ENCODE measurements around the gene DLGAP1. TPM values are rescaled to one million over a fixed set of nuclear protein-coding genes. Genes with fewer than 3 reads are reported as not detected.

The DLGAP1 gene
- total RNA-seq, 1 experiment from 2014 or later = 23.2 TPM

GRCh38 chr18:3916082-3916481, 539.0 kb downstream of the DLGAP1 start:
- H3K27ac Mint-ChIP-seq = no peak overlapping the region
- Histone ChIP-seq H3K79me1 (ENCODE audit: insufficient read depth, low read depth, low read length, poor library complexity, severe bottlenecking) (no peaks in the 10 kb centered on the region), H4K20me1 (ENCODE audit: control insufficient read depth, insufficient read depth, insufficient read length) (no peaks in the 10 kb centered on the region), H3K79me2 (ENCODE audit: insufficient read depth, low read length) (no peaks in the 10 kb centered on the region), H3K18ac (ENCODE audit: insufficient read length, low read depth, low read length) (no peak overlapping the region), H3K14ac (ENCODE audit: insufficient read depth, low read length) (no peak overlapping the region; the same call in 1 of the 2 replicates), H3K27ac (ENCODE audit: insufficient read length, low read depth, low read length) (no peak overlapping the region), H2BK12ac (ENCODE audit: insufficient read length, low read depth, low read length) (no peak overlapping the region), H3K4me2 (ENCODE audit: insufficient read depth, insufficient read length, low read length) (no peak overlapping the region), H3K9me3 (ENCODE audit: control insufficient read depth, low read depth, low read length) (no peaks in the 10 kb centered on the region), H3K56ac (ENCODE audit: insufficient read length, low read depth, low read length) (no peak overlapping the region), H3K9ac (ENCODE audit: extremely low read depth, insufficient read length, low read length) (no peak overlapping the region), H2BK20ac (ENCODE audit: low read depth, low read length, poor library complexity, severe bottlenecking) (no peak overlapping the region), H2AK5ac (ENCODE audit: insufficient read length, low read length) (no peak overlapping the region), H3K4me1 (ENCODE audit: insufficient read depth, low read length) (peaks cover 4% of the 10 kb centered on the region; the same call in 1 of the 2 replicates), H3T11ph (ENCODE audit: low read length) (no peak overlapping the region), H2BK120ac (ENCODE audit: low read depth, low read length, poor library complexity, severe bottlenecking) (no peak overlapping the region), H4K91ac (ENCODE audit: insufficient read length, low read depth, low read length) (no peak overlapping the region), H3K27me3 (ENCODE audit: insufficient read depth, low read length) (no peaks in the 10 kb centered on the region), H2AFZ (ENCODE audit: low read length) (no peak overlapping the region), H3K23ac (ENCODE audit: insufficient read length, low read depth, low read length) (no peak overlapping the region), H2BK5ac (ENCODE audit: insufficient read length, low read length) (no peak overlapping the region), H4K5ac (ENCODE audit: insufficient read length, low read depth, low read length) (no peak overlapping the region), H2BK15ac (ENCODE audit: low read depth, low read length) (no peak overlapping the region), H3K23me2 (ENCODE audit: insufficient read length, low read depth, low read length, poor library complexity, severe bottlenecking) (no peaks in the 10 kb centered on the region), H3K4ac (ENCODE audit: low read depth, low read length) (no peak overlapping the region), H4K8ac (replicated peaks; ENCODE audit: insufficient read length, low read depth, low read length) (no peak overlapping the region)
- H3K9me3 Mint-ChIP-seq = no peaks in the 10 kb centered on the region
- no peaks in the 10 kb centered on the region; a peak in 2 of 7 replicates for H3K36me3 Mint-ChIP-seq (ENCODE audit: insufficient read depth in 1 of 3, low read depth in 3 of 3)
- TF ChIP-seq CTCF (conservative IDR thresholded peaks at IDR 0.05) = no peak
- no peak overlapping the region for H3K4me3 Mint-ChIP-seq
- WGBS (ENCODE audit: extremely low coverage, insufficient read length, low lambda C conversion rate) = no CpG with 5 or more reads among the region's 7 CpGs
- no peak for DNase-seq
- no peaks in the 10 kb centered on the region for H3K27me3 Mint-ChIP-seq (ENCODE audit: low read depth)
- H3K4me1 Mint-ChIP-seq = peaks cover 5% of the 10 kb centered on the region in 2 experiments; a peak in 1 of 4 replicates
